C1 segment of cervical spinal cord (tissue), 14 donors: ENCODE measurements around the gene MPND.
"Not testable (repeated sequence)": the region's sequence is repeated elsewhere in the genome, so short reads cannot be mapped to it uniquely, and the experiment has no call there.

Source experiments
- DNase-seq, 14 donors: peaks; one replicate each; lab custom pipeline; 2025; lab: John Stamatoyannopoulos, UW

MPND gene

GRCh38 chr19:4320419-4320818, 22.9 kb upstream of the MPND start:
- no peak for DNase-seq

GRCh38 chr19:4322942-4323665, 20.3 kb upstream of the MPND start:
- DNase-seq = no peak

GRCh38 chr19:4323692-4324091, 19.7 kb upstream of the MPND start:
- DNase-seq = no peak

- no peak for DNase-seq
Observed at GRCh38 chr19:4324228-4324627, 19.1 kb upstream of the MPND start.

GRCh38 chr19:4326215-4326836, 17.0 kb upstream of the MPND start:
- no peak for DNase-seq

GRCh38 chr19:4326837-4327251, 16.5 kb upstream of the MPND start:
- no peak for DNase-seq

GRCh38 chr19:4327252-4327876, 16.0 kb upstream of the MPND start:
- DNase-seq = peak in 6 of 14 donors; percentile 18 to 74 (median 25)

- no peak for DNase-seq
Observed at GRCh38 chr19:4327877-4328242, 15.5 kb upstream of the MPND start.

GRCh38 chr19:4328243-4328990, 14.9 kb upstream of the MPND start:
- DNase-seq = peak; percentile 79 to 100 (median 92)

GRCh38 chr19:4328991-4329681, 14.2 kb upstream of the MPND start:
- DNase-seq = not testable (repeated sequence)

GRCh38 chr19:4329858-4330257, 13.5 kb upstream of the MPND start:
- no peak for DNase-seq

GRCh38 chr19:4334929-4335570, 8.3 kb upstream of the MPND start:
- no peak for DNase-seq

GRCh38 chr19:4337906-4338440, 5.4 kb upstream of the MPND start:
- peak in 1 of 14 donors; percentile 15 for DNase-seq

GRCh38 chr19:4338441-4339355, 4.7 kb upstream of the MPND start, which contains the start of gene STAP2:
STAP2 (minus strand) TSS chr19:4338827; CDS start chr19:4338753, 74 bp downstream.
- DNase-seq = no peak

GRCh38 chr19:4342314-4342614, 1.1 kb upstream of the MPND start:
- DNase-seq = no peak

GRCh38 chr19:4342615-4343369, 570 bp upstream of the MPND start:
- peak; percentile 71 to 100 (median 96) for DNase-seq

- no peak for DNase-seq
Observed at GRCh38 chr19:4345342-4346019, 2.1 kb downstream of the MPND start.

- no peak for DNase-seq
Observed at GRCh38 chr19:4346020-4346383, 2.6 kb downstream of the MPND start.

GRCh38 chr19:4347521-4347920, 4.2 kb downstream of the MPND start:
- no peak for DNase-seq
